Muscle of arm (tissue), 12 donors: ENCODE data around the gene CDX1. TPM values are rescaled to one million over a fixed set of nuclear protein-coding genes. Genes with fewer than 3 reads are reported as not detected.
"Not testable (repeated sequence)": the region's sequence is repeated elsewhere in the genome, so short reads cannot be mapped to it uniquely, and the experiment has no call there.

Experiments used
- DNase-seq: peaks from one replicate; pipeline ENCODE4 v3.0.0-alpha.2; 2013
- polyA plus RNA-seq, 12 donors: library from polyadenylated mRNA; unstranded; fragments of 120-200 nt; gene quantifications; one replicate each; pipeline ENCODE4 v1.2.1, GENCODE V29; 2013; ENCODE audit not compliant: insufficient read length in 12 of 12

Gene CDX1
- polyA plus RNA-seq, 12 donors = 0.20 to 47.4 (median 0.69) TPM; not detected in 7

DNA sequence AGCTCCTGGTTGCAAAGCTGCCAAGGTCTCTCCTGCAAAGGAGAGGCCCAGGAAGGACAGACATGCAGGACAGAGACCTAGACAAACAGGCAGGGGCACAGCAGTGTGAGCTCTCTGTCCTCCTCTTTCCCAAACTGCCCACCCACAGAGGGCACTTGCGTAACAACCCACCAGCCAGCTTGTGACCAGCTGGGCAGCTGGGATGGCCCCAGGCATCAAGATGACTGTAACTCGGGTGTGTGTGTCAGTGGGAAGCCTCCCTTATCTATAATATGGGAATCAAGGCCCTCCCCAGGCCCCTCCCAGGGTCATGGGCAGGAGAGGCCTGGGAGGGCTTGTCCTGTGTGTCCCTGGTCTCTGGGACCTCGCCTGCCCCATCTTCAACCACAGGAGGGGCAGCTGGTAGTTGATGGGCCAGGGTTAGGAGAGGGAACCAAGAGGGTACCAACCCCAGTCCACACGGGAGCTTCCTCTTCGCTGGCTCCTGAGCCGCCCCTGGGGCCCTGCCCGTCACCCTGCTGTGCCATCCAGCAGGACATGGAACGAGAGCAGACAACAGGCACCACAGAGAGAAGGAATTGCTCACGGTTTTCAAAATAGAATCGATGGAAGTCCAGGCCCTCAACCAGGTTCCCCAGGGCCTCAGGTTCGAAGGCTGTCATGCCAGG is 61.2 kb downstream of the CDX1 start:
- no peak for DNase-seq

DNA sequence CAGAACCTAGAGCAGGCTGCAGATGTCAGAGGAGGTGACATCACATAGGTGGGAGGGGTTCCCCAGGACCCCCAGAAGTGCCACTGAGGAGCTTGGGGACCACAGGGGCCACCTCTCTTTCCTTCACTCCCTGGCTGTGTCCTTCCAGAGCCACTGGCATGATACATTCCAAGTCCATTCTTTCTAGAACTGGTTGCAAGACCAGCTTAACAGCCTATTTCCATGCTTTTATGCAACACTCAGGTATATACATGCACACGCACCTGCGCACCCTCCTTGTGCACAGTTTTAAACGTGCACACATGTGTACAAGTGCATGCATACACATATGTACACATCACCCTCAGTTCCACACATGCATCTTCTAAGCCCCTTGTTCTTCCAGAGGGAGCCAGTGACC is 63.0 kb downstream of the CDX1 start:
- DNase-seq = no peak

DNA sequence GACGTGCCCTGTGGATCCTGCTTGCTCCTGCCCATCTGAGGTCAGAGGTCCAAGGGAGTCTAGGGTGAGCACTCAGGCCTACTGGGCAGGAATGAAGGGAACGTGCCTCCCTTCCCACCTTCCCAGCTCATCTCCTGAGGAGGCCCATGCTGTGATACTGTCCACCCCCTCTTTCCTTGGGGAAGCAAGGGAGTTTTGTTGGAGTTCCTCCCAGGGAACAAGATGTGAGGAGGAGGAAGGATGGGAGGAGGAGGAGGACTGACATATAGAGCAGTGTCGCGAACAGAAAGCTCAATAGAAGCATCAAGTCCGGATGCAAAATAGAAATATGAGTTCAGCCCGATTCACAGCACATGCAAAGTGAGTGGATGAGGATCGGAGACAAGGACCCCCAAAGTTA is 64.3 kb downstream of the CDX1 start:
- no peak for DNase-seq

DNA sequence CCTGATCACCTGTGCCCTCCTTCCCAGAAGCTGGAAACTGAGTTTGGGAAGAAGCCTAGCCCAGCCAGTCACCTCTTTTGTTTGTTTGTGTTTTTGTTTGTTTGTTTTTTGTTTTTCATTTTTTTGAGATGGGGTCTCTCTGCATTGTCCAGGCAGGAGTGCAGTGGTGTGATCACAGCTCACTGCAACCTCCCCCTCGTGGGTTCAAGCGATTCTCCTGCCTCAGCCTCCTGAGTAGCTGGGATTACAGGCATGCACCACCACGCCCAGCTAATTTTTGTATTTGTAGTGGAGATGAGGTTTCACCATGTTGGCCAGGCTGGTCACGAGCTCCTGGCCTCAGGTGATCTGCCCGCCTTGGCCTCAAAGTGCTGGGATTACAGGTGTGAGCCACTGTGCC is 67.1 kb downstream of the CDX1 start:
- DNase-seq = not testable (repeated sequence)

Other genes starting within 250 kb of the CDX1 start
- gene PDE6A, start 222.0 kb upstream of the CDX1 start, polyA plus RNA-seq = under 1 TPM in 8 of 12 donors, not detected in 4; 0.04 to 0.12 (median 0.07) TPM
- gene SLC26A2, start 206.0 kb upstream of the CDX1 start, polyA plus RNA-seq = 10 to 100 TPM in 8 of 12 donors, 1 to 10 TPM in 3, not detected in 1; 8.7 to 81.0 (median 11.9) TPM
- 1 to 10 TPM in 10 of 12 donors, not detected in 2; 2.1 to 4.4 (median 2.5) TPM for gene TIGD6, start 166.1 kb upstream of the CDX1 start, polyA plus RNA-seq
- 10 to 100 TPM in 11 of 12 donors, not detected in 1; 12.0 to 32.2 (median 16.3) TPM for gene HMGXB3, start 166.0 kb upstream of the CDX1 start, polyA plus RNA-seq
- gene CSF1R, start 80.2 kb upstream of the CDX1 start, polyA plus RNA-seq = 10 to 100 TPM in 11 of 12 donors, not detected in 1; 17.0 to 41.1 (median 24.6) TPM
- gene PDGFRB, start 10.9 kb upstream of the CDX1 start, polyA plus RNA-seq = 100 to 1,000 TPM in 11 of 12 donors, not detected in 1; 106 to 161 (median 136) TPM
- gene SLC6A7, start 23.3 kb downstream of the CDX1 start, polyA plus RNA-seq = 1 to 10 TPM in 2 of 12 donors, under 1 TPM in 8, not detected in 2; 0.20 to 1.9 (median 0.52) TPM
- gene CAMK2A, start 123.0 kb downstream of the CDX1 start, polyA plus RNA-seq = 100 to 1,000 TPM in 4 of 12 donors, 10 to 100 TPM in 8; 31.8 to 252 (median 81.0) TPM
- 1 to 10 TPM in 11 of 12 donors, not detected in 1; 3.6 to 9.9 (median 6.1) TPM for gene ARSI, start 136.1 kb downstream of the CDX1 start, polyA plus RNA-seq
- 10 to 100 TPM in 11 of 12 donors, not detected in 1; 16.4 to 33.0 (median 18.7) TPM for gene TCOF1, start 190.9 kb downstream of the CDX1 start, polyA plus RNA-seq
- 100 to 1,000 TPM in 3 of 12 donors, 10 to 100 TPM in 8, not detected in 1; 44.8 to 427 (median 79.9) TPM for gene CD74, start 246.1 kb downstream of the CDX1 start, polyA plus RNA-seq